Vagina (tissue), 2 donors: Measurements from ENCODE around the gene RPS19BP1.

Experiments used
- POLR2AphosphoS5 ChIP-seq, 2 donors: sonication (generic); formaldehyde crosslinking; IDR thresholded peaks; one replicate each; pipeline ENCODE4 v1.9.0; 2017; ENCODE audit warnings: antibody characterized with exemption in 2 of 2, mild to moderate bottlenecking in 2 of 2, low read depth in 1 of 2; ENCODE audit not compliant: insufficient read depth in 1 of 2
- TF ChIP-seq, protein P1 (sequence below), 3 experiments: fragments of 450-650 bp in 2 of 3; fragments of 200-600 bp in 1 of 3; sonication (generic) in 1 of 3; IDR thresholded peaks; one replicate each; pipeline ENCODE4 v1.5.1; 2017 to 2019; ENCODE audit warnings: antibody characterized with exemption in 3 of 3, mild to moderate bottlenecking in 2 of 3, moderate library complexity in 2 of 3

GRCh38 chr22:39530692-39531331, 1.7 kb downstream of the RPS19BP1 start:
- TF ChIP-seq, protein P1, sequence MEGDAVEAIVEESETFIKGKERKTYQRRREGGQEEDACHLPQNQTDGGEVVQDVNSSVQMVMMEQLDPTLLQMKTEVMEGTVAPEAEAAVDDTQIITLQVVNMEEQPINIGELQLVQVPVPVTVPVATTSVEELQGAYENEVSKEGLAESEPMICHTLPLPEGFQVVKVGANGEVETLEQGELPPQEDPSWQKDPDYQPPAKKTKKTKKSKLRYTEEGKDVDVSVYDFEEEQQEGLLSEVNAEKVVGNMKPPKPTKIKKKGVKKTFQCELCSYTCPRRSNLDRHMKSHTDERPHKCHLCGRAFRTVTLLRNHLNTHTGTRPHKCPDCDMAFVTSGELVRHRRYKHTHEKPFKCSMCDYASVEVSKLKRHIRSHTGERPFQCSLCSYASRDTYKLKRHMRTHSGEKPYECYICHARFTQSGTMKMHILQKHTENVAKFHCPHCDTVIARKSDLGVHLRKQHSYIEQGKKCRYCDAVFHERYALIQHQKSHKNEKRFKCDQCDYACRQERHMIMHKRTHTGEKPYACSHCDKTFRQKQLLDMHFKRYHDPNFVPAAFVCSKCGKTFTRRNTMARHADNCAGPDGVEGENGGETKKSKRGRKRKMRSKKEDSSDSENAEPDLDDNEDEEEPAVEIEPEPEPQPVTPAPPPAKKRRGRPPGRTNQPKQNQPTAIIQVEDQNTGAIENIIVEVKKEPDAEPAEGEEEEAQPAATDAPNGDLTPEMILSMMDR (IDR thresholded peaks at IDR 0.05): no peak
- no peak for TF ChIP-seq POLR2AphosphoS5 (IDR thresholded peaks at IDR 0.05; ENCODE audit: insufficient read depth in 1 of 2, low read depth in 1 of 2)
